WTC11 (cell line): ENCODE results near the gene GDF7. TPM values are rescaled to one million over a fixed set of nuclear protein-coding genes. Genes with fewer than 3 reads are reported as not detected.
A peak's percentile ranks its signal among the peaks of the same experiment; 100 is the strongest.

Experiments
- ATAC-seq: fragments of 200-7000 bp; cut with Tn5 transposase; 2 replicates; pipeline ENCODE4 v1.10.0; 2021; ENCODE audit warnings: mild to moderate bottlenecking, moderate library complexity
- CTCF ChIA-PET: fragments of 300-600 bp; sonication (Branson Sonifier 250); formaldehyde crosslinking; loops from one replicate; lab custom pipeline; 2021; ENCODE audit warnings: antibody characterized with exemption; lab: Charles Lee
- POLR2A ChIA-PET: fragments of 350-600 bp; sonication (Branson Sonifier 250); formaldehyde crosslinking; loops from one replicate; lab custom pipeline; 2021; ENCODE audit warnings: antibody characterized with exemption; lab: Charles Lee
- DNase-seq: peaks from one replicate; pipeline ENCODE4 v3.0.0; 2021; ENCODE audit warnings: low spot score
- H3K27ac Mint-ChIP-seq: 2 replicates; pipeline ENCODE4 v1.8.0; 2021; ENCODE audit warnings: mixed read lengths
- H3K27me3 Mint-ChIP-seq: 2 replicates; pipeline ENCODE4 v1.8.0; 2021; ENCODE audit warnings: low read depth, mild to moderate bottlenecking, moderate library complexity, mixed read lengths
- H3K36me3 Mint-ChIP-seq: 2 replicates; pipeline ENCODE4 v1.8.0; 2021; ENCODE audit warnings: mixed read lengths
- H3K4me1 Mint-ChIP-seq: 2 replicates; pipeline ENCODE4 v1.8.0; 2022; ENCODE audit warnings: mixed read lengths
- H3K4me3 Mint-ChIP-seq: 2 replicates; pipeline ENCODE4 v1.8.0; 2021; ENCODE audit warnings: mild to moderate bottlenecking, moderate library complexity, mixed read lengths
- H3K9me3 Mint-ChIP-seq: 2 replicates; pipeline ENCODE4 v1.8.0; 2021; ENCODE audit warnings: mixed read lengths
- CREM ChIP-seq: sonication (generic); formaldehyde crosslinking; IDR thresholded peaks from 2 replicates; pipeline ENCODE4 v1.8.1; 2022; ENCODE audit warnings: mild to moderate bottlenecking, missing genetic modification reagents, moderate library complexity
- GRHL2 ChIP-seq: fragments of 250-450 bp; sonication (Bioruptor Pico); IDR thresholded peaks from 2 replicates; pipeline ENCODE4 v1.8.0; 2022; ENCODE audit warnings: mild to moderate bottlenecking, moderate library complexity; ENCODE audit not compliant: insufficient replicate concordance, severe bottlenecking
- HMGA2 ChIP-seq: fragments of 250-450 bp; sonication (Bioruptor Pico); IDR thresholded peaks from 2 replicates; pipeline ENCODE4 v1.4.0; 2021; ENCODE audit warnings: mild to moderate bottlenecking, moderate library complexity
- JUN ChIP-seq: sonication (generic); formaldehyde crosslinking; IDR thresholded peaks from 2 replicates; pipeline ENCODE4 v1.8.0; 2023; ENCODE audit warnings: mild to moderate bottlenecking, missing genetic modification reagents
- NR1H2 ChIP-seq: sonication (generic); formaldehyde crosslinking; IDR thresholded peaks from 2 replicates; pipeline ENCODE4 v1.9.0; 2021; ENCODE audit warnings: mild to moderate bottlenecking, moderate library complexity, missing genetic modification reagents
- OVOL2 ChIP-seq: fragments of 250-450 bp; sonication (Bioruptor Pico); IDR thresholded peaks from 2 replicates; pipeline ENCODE4 v1.9.0; 2021; ENCODE audit warnings: mild to moderate bottlenecking, borderline replicate concordance
- PRRX2 ChIP-seq: fragments of 250-450 bp; sonication (Bioruptor Pico); IDR thresholded peaks from 2 replicates; pipeline ENCODE4 v1.8.0; 2021; ENCODE audit warnings: mild to moderate bottlenecking
- RELA ChIP-seq: sonication (generic); formaldehyde crosslinking; IDR thresholded peaks from 2 replicates; pipeline ENCODE4 v1.8.1; 2022; ENCODE audit warnings: missing genetic modification reagents, mild to moderate bottlenecking, borderline replicate concordance
- TEAD4 ChIP-seq: sonication (generic); formaldehyde crosslinking; IDR thresholded peaks from 2 replicates; pipeline ENCODE4 v1.8.0; 2022; ENCODE audit warnings: mild to moderate bottlenecking, missing genetic modification reagents
- ZNF263 ChIP-seq: sonication (generic); formaldehyde crosslinking; IDR thresholded peaks from 2 replicates; pipeline ENCODE4 v1.8.1; 2022; ENCODE audit warnings: low read depth, mild to moderate bottlenecking, moderate library complexity, missing genetic modification reagents
- total RNA-seq: library from RNA; stranded (reverse); gene quantifications from 3 replicates; pipeline ENCODE4 v1.2.3, GENCODE V29; 2021
- TF ChIP-seq, protein P1 (sequence below): sonication (generic); formaldehyde crosslinking; IDR thresholded peaks from 2 replicates; pipeline ENCODE4 v1.8.0; 2022; ENCODE audit warnings: missing genetic modification reagents
- TF ChIP-seq, protein P2 (sequence below): fragments of 250-450 bp; sonication (Bioruptor Pico); IDR thresholded peaks from 2 replicates; pipeline ENCODE4 v1.9.0; 2021; ENCODE audit warnings: mild to moderate bottlenecking
- TF ChIP-seq, protein P3 (sequence below): sonication (generic); formaldehyde crosslinking; IDR thresholded peaks from 2 replicates; pipeline ENCODE4 v1.8.1; 2023; ENCODE audit warnings: mild to moderate bottlenecking, missing genetic modification reagents, moderate library complexity
- TF ChIP-seq, protein P4 (sequence below): sonication (generic); formaldehyde crosslinking; IDR thresholded peaks from 2 replicates; pipeline ENCODE4 v1.8.0; 2022; ENCODE audit warnings: mild to moderate bottlenecking, missing genetic modification reagents
- TF ChIP-seq, protein P5 (sequence below): sonication (generic); formaldehyde crosslinking; IDR thresholded peaks from 2 replicates; pipeline ENCODE4 v1.8.1; 2023; ENCODE audit warnings: mild to moderate bottlenecking, missing genetic modification reagents, borderline replicate concordance
- TF ChIP-seq, protein P6 (sequence below): sonication (generic); formaldehyde crosslinking; conservative IDR thresholded peaks from 2 replicates; pipeline ENCODE4 v1.8.1; 2022; ENCODE audit warnings: mild to moderate bottlenecking, missing genetic modification reagents
- TF ChIP-seq, protein P7 (sequence below): fragments of 250-450 bp; sonication (Bioruptor Pico); IDR thresholded peaks from 2 replicates; pipeline ENCODE4 v2.1.2; 2022; ENCODE audit warnings: mild to moderate bottlenecking, moderate library complexity
- TF ChIP-seq, protein P8 (sequence below): sonication (generic); formaldehyde crosslinking; IDR thresholded peaks from 2 replicates; pipeline ENCODE4 v1.8.1; 2023; ENCODE audit warnings: mild to moderate bottlenecking, missing genetic modification reagents, moderate library complexity

Gene GDF7
- total RNA-seq, 1 experiment from 2014 or later: 0.55 TPM

DNA sequence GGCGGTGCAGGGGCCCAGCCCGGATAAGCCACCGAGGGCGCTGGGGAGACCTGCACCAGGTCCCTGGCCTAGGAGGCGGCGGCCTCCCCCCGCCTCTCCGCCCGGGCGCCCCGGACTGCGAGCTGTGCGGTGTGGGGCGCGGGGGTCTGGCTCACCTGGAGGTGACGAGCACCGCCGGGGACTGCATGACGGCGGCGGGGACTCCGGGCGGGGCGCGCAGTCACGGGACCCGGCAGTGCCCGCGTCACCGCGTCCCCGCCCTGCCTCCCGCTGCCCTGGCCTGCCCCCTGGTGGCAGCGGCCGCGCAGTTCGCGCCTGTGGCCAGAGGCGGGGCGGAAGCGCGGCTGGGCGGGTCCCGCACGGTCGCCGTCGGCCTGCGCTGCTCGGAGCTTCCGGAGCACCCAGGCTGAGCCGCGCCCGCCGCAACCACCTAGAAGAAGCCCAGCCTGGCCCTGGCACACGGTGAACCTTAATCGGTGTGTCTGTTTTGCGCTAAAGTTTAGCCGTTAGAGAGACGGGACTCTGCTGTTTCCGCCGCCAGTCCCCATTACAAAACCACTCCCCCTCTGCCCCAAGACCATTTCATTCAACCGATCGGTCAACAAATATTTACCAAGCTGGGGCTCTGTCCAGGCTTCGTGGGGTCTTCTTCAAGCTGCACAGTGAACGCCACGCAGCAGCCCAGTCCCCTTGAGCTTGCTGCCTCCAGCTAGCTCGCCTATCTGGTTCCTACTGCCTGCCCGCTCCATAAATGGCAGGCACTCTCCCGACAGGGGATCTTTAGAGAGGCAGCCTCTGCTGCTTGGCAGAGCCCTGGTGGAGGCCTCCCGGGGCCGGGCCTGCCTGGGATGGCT is 15.8 kb upstream of the GDF7 start, which contains the start of gene HS1BP3 (continued):
- TF ChIP-seq, protein P1, sequence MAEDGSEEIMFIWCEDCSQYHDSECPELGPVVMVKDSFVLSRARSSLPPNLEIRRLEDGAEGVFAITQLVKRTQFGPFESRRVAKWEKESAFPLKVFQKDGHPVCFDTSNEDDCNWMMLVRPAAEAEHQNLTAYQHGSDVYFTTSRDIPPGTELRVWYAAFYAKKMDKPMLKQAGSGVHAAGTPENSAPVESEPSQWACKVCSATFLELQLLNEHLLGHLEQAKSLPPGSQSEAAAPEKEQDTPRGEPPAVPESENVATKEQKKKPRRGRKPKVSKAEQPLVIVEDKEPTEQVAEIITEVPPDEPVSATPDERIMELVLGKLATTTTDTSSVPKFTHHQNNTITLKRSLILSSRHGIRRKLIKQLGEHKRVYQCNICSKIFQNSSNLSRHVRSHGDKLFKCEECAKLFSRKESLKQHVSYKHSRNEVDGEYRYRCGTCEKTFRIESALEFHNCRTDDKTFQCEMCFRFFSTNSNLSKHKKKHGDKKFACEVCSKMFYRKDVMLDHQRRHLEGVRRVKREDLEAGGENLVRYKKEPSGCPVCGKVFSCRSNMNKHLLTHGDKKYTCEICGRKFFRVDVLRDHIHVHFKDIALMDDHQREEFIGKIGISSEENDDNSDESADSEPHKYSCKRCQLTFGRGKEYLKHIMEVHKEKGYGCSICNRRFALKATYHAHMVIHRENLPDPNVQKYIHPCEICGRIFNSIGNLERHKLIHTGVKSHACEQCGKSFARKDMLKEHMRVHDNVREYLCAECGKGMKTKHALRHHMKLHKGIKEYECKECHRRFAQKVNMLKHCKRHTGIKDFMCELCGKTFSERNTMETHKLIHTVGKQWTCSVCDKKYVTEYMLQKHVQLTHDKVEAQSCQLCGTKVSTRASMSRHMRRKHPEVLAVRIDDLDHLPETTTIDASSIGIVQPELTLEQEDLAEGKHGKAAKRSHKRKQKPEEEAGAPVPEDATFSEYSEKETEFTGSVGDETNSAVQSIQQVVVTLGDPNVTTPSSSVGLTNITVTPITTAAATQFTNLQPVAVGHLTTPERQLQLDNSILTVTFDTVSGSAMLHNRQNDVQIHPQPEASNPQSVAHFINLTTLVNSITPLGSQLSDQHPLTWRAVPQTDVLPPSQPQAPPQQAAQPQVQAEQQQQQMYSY (CRISPR knock-in tag): no peak
- TF ChIP-seq, protein P2, sequence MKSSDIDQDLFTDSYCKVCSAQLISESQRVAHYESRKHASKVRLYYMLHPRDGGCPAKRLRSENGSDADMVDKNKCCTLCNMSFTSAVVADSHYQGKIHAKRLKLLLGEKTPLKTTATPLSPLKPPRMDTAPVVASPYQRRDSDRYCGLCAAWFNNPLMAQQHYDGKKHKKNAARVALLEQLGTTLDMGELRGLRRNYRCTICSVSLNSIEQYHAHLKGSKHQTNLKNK (CRISPR knock-in tag): no peak

DNA sequence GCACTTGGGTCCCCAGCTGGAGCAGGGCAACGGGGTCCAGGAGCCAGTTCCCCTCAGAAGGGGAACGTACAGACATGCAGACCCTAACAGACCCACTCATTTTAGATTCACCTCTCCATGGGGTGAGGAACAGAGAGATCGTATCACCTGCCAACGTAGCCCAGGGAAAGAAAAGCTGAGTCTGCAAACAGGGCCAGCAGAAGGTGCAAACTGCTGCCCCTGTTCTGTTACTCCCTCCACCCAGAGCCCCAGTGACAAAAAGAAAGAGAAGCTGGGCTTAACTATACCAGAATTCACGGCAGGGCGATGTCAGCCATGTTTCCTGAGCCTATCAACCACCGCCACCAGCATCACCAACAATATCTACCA is 15.2 kb upstream of the GDF7 start:
- POLR2A ChIA-PET: interaction anchor here (0.6 to 2.6 kb wide), 2 partner anchors 205 to 343 kb away, joined by 4 to 19 read pairs; partner anchors contain the start of gene RHOB

DNA sequence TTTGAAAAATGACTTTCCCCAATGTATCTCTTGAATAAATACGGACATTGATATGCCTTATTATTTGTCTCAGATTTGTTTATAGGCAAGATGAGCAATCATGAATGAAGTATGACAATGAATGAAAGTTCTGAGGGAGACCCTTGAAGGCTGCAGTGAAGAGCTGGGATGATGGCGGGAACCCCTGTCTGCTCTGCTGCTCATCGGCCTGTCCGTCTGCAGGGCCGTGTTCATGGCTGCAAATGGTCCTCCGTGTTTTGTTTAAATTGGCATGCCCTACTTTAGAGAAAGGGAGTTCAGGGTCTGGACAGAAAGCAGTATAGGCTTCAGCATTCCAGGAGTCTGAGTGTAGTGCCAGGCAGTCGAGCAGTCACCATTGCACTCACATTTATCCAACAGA is 14.8 kb upstream of the GDF7 start:
- CTCF ChIA-PET: interaction anchor here (0.6 to 4.3 kb wide), 13 partner anchors 8 to 465 kb away, joined by 3 to 77 read pairs (median 21); partner anchors contain the start of gene GDF7
- Mint-ChIP-seq H3K9me3 (no peaks in the 10 kb centered on the region), H3K36me3 (no peaks in the 10 kb centered on the region), H3K4me3 (peak overlapping the region; percentile 83), H3K4me1 (peaks cover 33% of the 10 kb centered on the region), H3K27me3 (peaks cover 17% of the 10 kb centered on the region), H3K27ac (no peak overlapping the region)
- DNase-seq: no peak
- ATAC-seq: no peak
- POLR2A ChIA-PET: interaction anchor here (2.6 kb wide), 1 partner anchor 205 kb away, joined by 19 read pairs; the partner anchor contains the start of gene RHOB
- TF ChIP-seq, protein P3, sequence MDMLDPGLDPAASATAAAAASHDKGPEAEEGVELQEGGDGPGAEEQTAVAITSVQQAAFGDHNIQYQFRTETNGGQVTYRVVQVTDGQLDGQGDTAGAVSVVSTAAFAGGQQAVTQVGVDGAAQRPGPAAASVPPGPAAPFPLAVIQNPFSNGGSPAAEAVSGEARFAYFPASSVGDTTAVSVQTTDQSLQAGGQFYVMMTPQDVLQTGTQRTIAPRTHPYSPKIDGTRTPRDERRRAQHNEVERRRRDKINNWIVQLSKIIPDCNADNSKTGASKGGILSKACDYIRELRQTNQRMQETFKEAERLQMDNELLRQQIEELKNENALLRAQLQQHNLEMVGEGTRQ (CRISPR knock-in tag): no peak
- TF ChIP-seq TEAD4 (CRISPR knock-in tag) (no peak), PRRX2 (CRISPR knock-in tag) (no peak), RELA (no peak), HMGA2 (CRISPR knock-in tag) (no peak), NR1H2 (CRISPR knock-in tag) (no peak), ZNF263 (no peak), GRHL2 (CRISPR knock-in tag) (no peak)
- TF ChIP-seq, protein P4, sequence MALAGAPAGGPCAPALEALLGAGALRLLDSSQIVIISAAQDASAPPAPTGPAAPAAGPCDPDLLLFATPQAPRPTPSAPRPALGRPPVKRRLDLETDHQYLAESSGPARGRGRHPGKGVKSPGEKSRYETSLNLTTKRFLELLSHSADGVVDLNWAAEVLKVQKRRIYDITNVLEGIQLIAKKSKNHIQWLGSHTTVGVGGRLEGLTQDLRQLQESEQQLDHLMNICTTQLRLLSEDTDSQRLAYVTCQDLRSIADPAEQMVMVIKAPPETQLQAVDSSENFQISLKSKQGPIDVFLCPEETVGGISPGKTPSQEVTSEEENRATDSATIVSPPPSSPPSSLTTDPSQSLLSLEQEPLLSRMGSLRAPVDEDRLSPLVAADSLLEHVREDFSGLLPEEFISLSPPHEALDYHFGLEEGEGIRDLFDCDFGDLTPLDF: no peak
- TF ChIP-seq, protein P5, sequence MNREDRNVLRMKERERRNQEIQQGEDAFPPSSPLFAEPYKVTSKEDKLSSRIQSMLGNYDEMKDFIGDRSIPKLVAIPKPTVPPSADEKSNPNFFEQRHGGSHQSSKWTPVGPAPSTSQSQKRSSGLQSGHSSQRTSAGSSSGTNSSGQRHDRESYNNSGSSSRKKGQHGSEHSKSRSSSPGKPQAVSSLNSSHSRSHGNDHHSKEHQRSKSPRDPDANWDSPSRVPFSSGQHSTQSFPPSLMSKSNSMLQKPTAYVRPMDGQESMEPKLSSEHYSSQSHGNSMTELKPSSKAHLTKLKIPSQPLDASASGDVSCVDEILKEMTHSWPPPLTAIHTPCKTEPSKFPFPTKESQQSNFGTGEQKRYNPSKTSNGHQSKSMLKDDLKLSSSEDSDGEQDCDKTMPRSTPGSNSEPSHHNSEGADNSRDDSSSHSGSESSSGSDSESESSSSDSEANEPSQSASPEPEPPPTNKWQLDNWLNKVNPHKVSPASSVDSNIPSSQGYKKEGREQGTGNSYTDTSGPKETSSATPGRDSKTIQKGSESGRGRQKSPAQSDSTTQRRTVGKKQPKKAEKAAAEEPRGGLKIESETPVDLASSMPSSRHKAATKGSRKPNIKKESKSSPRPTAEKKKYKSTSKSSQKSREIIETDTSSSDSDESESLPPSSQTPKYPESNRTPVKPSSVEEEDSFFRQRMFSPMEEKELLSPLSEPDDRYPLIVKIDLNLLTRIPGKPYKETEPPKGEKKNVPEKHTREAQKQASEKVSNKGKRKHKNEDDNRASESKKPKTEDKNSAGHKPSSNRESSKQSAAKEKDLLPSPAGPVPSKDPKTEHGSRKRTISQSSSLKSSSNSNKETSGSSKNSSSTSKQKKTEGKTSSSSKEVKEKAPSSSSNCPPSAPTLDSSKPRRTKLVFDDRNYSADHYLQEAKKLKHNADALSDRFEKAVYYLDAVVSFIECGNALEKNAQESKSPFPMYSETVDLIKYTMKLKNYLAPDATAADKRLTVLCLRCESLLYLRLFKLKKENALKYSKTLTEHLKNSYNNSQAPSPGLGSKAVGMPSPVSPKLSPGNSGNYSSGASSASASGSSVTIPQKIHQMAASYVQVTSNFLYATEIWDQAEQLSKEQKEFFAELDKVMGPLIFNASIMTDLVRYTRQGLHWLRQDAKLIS (CRISPR knock-in tag): no peak
- TF ChIP-seq, protein P6, sequence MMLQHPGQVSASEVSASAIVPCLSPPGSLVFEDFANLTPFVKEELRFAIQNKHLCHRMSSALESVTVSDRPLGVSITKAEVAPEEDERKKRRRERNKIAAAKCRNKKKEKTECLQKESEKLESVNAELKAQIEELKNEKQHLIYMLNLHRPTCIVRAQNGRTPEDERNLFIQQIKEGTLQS (CRISPR knock-in tag): no peak

More for the DNA sequence above, 15.2 kb upstream of the GDF7 start:
- Mint-ChIP-seq H3K4me3 (peak overlapping the region; percentile 83), H3K4me1 (peaks cover 33% of the 10 kb centered on the region), H3K27me3 (peaks cover 17% of the 10 kb centered on the region), H3K27ac (no peak overlapping the region), H3K9me3 (no peaks in the 10 kb centered on the region)
- DNase-seq: no peak
- ATAC-seq: no peak
- CTCF ChIA-PET: interaction anchor here (0.5 to 4.3 kb wide), 55 partner anchors 9 to 1153 kb away, joined by 3 to 77 read pairs (median 4); partner anchors contain the start of genes GDF7, LDAH and RHOB
- TF ChIP-seq, protein P7, sequence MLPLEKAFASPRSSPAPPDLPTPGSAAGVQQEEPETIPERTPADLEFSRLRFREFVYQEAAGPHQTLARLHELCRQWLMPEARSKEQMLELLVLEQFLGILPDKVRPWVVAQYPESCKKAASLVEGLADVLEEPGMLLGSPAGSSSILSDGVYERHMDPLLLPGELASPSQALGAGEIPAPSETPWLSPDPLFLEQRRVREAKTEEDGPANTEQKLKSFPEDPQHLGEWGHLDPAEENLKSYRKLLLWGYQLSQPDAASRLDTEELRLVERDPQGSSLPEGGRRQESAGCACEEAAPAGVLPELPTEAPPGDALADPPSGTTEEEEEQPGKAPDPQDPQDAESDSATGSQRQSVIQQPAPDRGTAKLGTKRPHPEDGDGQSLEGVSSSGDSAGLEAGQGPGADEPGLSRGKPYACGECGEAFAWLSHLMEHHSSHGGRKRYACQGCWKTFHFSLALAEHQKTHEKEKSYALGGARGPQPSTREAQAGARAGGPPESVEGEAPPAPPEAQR (CRISPR knock-in tag): no peak
- no peak for TF ChIP-seq JUN (CRISPR knock-in tag)
- no peak for TF ChIP-seq CREM (CRISPR knock-in tag)
- TF ChIP-seq ZNF263: no peak
- TF ChIP-seq OVOL2 (CRISPR knock-in tag): no peak
- TF ChIP-seq, protein P8, sequence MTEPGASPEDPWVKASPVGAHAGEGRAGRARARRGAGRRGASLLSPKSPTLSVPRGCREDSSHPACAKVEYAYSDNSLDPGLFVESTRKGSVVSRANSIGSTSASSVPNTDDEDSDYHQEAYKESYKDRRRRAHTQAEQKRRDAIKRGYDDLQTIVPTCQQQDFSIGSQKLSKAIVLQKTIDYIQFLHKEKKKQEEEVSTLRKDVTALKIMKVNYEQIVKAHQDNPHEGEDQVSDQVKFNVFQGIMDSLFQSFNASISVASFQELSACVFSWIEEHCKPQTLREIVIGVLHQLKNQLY (CRISPR knock-in tag): no peak
- TF ChIP-seq, all 79 proteins: peak for 0
- H3K36me3 Mint-ChIP-seq: no peaks in the 10 kb centered on the region
